OCI-LY1 (cell line): Measurements from ENCODE around the gene EXOSC3.

ENCODE experiments used
- CTCF ChIP-seq: fragments of 200-600 bp; sonication (generic), shearing (Covaris generic); IDR thresholded peaks from 2 replicates; pipeline ENCODE4 v1.5.1; 2017; ENCODE audit warnings: mild to moderate bottlenecking, antibody characterized with exemption, low read length, moderate library complexity, mixed read lengths
- EZH2 ChIP-seq: fragments of 200-600 bp; sonication (generic), shearing (Covaris generic); IDR thresholded peaks from 2 replicates; pipeline ENCODE4 v1.8.0; 2017; ENCODE audit warnings: borderline replicate concordance, mixed run types, mild to moderate bottlenecking, antibody characterized with exemption, low read length, moderate library complexity, mixed read lengths

GRCh38 chr9:37760416-37761161 is 24.3 kb downstream of the EXOSC3 start:
- TF ChIP-seq CTCF (no peak), EZH2 (no peak)
